ENCODE measurements around the gene P3R3URF.
"Not testable (repeated sequence)": the region's sequence is repeated elsewhere in the genome, so short reads cannot be mapped to it uniquely, and the experiment has no call there.

P3R3URF gene

GRCh38 chr1:46176211-46176865, at the start of gene P3R3URF:
TSS of gene P3R3URF (minus strand) at chr1:46176488. CDS start at chr1:46176471, 17 bp downstream.
- Histone ChIP-seq H3K9ac (ENCODE audit: low read length) (no peak within 1 kb of the TSS), H3K27me3 (ENCODE audit: low read length) (no peaks in the 10 kb centered on the region), H2AFZ (ENCODE audit: low read depth, low read length, severe bottlenecking) (no peak within 1 kb of the TSS), H3K36me3 (ENCODE audit: low read length) (no peaks in the 10 kb centered on the region), H3F3A (ENCODE audit: insufficient read depth) (no peaks in the 10 kb centered on the region), H3K9me3 (ENCODE audit: insufficient read depth, low read length) (no peaks in the 10 kb centered on the region), H3K27ac (ENCODE audit: low read depth, low read length) (no peak within 1 kb of the TSS), H3K4me3 (ENCODE audit: insufficient read depth, low read length, poor library complexity, severe bottlenecking) (no peak within 1 kb of the TSS), H3K9me2 (replicated peaks; ENCODE audit: insufficient read depth, low read length) (no peaks in the 10 kb centered on the region), H3K4me2 (ENCODE audit: low read depth, low read length, poor library complexity, severe bottlenecking) (no peak within 1 kb of the TSS), H3K79me2 (ENCODE audit: insufficient read depth, low read length) (no peaks in the 10 kb centered on the region), H4K20me1 (ENCODE audit: low read depth, low read length) (no peaks in the 10 kb centered on the region)
- no peak for TF ChIP-seq EZH2phosphoT487 (conservative IDR thresholded peaks at IDR 0.05; ENCODE audit: low read length)
- TF ChIP-seq, protein P1, sequence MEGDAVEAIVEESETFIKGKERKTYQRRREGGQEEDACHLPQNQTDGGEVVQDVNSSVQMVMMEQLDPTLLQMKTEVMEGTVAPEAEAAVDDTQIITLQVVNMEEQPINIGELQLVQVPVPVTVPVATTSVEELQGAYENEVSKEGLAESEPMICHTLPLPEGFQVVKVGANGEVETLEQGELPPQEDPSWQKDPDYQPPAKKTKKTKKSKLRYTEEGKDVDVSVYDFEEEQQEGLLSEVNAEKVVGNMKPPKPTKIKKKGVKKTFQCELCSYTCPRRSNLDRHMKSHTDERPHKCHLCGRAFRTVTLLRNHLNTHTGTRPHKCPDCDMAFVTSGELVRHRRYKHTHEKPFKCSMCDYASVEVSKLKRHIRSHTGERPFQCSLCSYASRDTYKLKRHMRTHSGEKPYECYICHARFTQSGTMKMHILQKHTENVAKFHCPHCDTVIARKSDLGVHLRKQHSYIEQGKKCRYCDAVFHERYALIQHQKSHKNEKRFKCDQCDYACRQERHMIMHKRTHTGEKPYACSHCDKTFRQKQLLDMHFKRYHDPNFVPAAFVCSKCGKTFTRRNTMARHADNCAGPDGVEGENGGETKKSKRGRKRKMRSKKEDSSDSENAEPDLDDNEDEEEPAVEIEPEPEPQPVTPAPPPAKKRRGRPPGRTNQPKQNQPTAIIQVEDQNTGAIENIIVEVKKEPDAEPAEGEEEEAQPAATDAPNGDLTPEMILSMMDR (IDR thresholded peaks at IDR 0.05; ENCODE audit: insufficient read depth, low read length, poor library complexity, severe bottlenecking), result no peak

DNA sequence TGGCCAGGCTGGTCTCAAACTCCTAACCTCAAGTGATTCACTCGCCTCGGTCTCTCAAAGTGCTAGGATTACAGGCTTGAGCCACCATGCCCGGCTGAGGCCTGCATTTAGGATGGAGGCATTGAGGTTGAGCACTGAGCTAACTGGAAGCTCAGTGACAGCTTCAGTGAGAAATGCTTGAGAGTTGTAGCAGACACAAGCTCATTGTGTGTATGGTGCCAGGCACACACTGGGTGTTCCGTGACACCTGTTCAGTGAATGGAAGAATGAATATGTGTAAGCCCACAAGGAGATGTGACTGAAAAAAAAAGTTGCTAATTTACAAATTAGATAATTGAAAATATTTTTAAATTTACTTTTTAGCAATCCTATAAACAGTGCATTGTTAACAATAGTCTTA, 48.7 kb upstream of the P3R3URF start:
- Histone ChIP-seq H4K20me1 (ENCODE audit: low read depth, low read length) (no peaks in the 10 kb centered on the region), H3K4me2 (ENCODE audit: low read depth, low read length, poor library complexity, severe bottlenecking) (no peak overlapping the region), H3F3A (ENCODE audit: insufficient read depth) (no peaks in the 10 kb centered on the region), H3K36me3 (ENCODE audit: low read length) (no peaks in the 10 kb centered on the region), H3K27ac (ENCODE audit: low read depth, low read length) (no peak overlapping the region), H3K27me3 (ENCODE audit: low read length) (no peaks in the 10 kb centered on the region), H3K9ac (ENCODE audit: low read length) (no peak overlapping the region), H3K79me2 (ENCODE audit: insufficient read depth, low read length) (no peaks in the 10 kb centered on the region), H2AFZ (ENCODE audit: low read depth, low read length, severe bottlenecking) (no peak overlapping the region), H3K9me2 (replicated peaks; ENCODE audit: insufficient read depth, low read length) (no peaks in the 10 kb centered on the region), H3K9me3 (ENCODE audit: insufficient read depth, low read length) (no peaks in the 10 kb centered on the region), H3K4me3 (ENCODE audit: insufficient read depth, low read length, poor library complexity, severe bottlenecking) (no peak overlapping the region)
- TF ChIP-seq EZH2phosphoT487 (conservative IDR thresholded peaks at IDR 0.05; ENCODE audit: low read length), result no peak
- TF ChIP-seq, protein P1 (IDR thresholded peaks at IDR 0.05; ENCODE audit: insufficient read depth, low read length, poor library complexity, severe bottlenecking), result no peak

- TF ChIP-seq, protein P1 (IDR thresholded peaks at IDR 0.05; ENCODE audit: insufficient read depth, low read length, poor library complexity, severe bottlenecking), result peak; percentile 99
- no peak for TF ChIP-seq EZH2phosphoT487 (conservative IDR thresholded peaks at IDR 0.05; ENCODE audit: low read length)
- H3K4me3 ChIP-seq (ENCODE audit: insufficient read depth, low read length, poor library complexity, severe bottlenecking), result no peak overlapping the region
- H3K36me3 ChIP-seq (ENCODE audit: low read length), result no peaks in the 10 kb centered on the region
- H3K4me2 ChIP-seq (ENCODE audit: low read depth, low read length, poor library complexity, severe bottlenecking), result no peak overlapping the region
- no peaks in the 10 kb centered on the region for H3F3A ChIP-seq (ENCODE audit: insufficient read depth)
- H3K9me2 ChIP-seq (replicated peaks; ENCODE audit: insufficient read depth, low read length), result no peaks in the 10 kb centered on the region
- no peak overlapping the region for H3K27ac ChIP-seq (ENCODE audit: low read depth, low read length)
- H2AFZ ChIP-seq (ENCODE audit: low read depth, low read length, severe bottlenecking), result no peak overlapping the region
- no peaks in the 10 kb centered on the region for H3K27me3 ChIP-seq (ENCODE audit: low read length)
- H3K9ac ChIP-seq (ENCODE audit: low read length), result no peak overlapping the region
- no peaks in the 10 kb centered on the region for H3K9me3 ChIP-seq (ENCODE audit: insufficient read depth, low read length)
- H4K20me1 ChIP-seq (ENCODE audit: low read depth, low read length), result no peaks in the 10 kb centered on the region
- no peaks in the 10 kb centered on the region for H3K79me2 ChIP-seq (ENCODE audit: insufficient read depth, low read length)
These were observed 47.2 kb upstream of the P3R3URF start for GRCh38 chr1:46223472-46223943.

DNA sequence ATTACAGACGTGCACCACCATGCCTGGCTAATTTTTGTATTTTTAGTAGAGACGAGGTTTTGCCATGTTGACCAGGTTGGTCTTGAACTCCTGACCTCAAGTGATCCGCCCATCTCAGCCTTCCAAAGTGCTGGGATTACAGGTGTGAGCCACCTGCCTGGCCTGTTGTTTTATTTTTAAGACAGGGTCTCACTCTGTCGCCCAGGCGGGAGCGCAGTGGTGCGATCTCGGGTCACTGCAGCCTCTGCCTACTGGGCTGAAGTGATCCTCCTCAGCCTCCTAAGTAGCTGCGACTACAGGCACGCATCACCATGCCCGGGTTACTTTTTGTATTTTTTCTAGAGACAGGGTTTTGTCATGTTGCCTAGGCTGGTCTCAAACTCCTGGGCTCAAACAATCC, 46.8 kb upstream of the P3R3URF start:
- H3K4me3 ChIP-seq (ENCODE audit: insufficient read depth, low read length, poor library complexity, severe bottlenecking); H2AFZ ChIP-seq (ENCODE audit: low read depth, low read length, severe bottlenecking); H3K9ac ChIP-seq (ENCODE audit: low read length); H3K9me3 ChIP-seq (ENCODE audit: insufficient read depth, low read length); H3K4me2 ChIP-seq (ENCODE audit: low read depth, low read length, poor library complexity, severe bottlenecking); H3K27ac ChIP-seq (ENCODE audit: low read depth, low read length); H3K27me3 ChIP-seq (ENCODE audit: low read length); H3F3A ChIP-seq (ENCODE audit: insufficient read depth); H4K20me1 ChIP-seq (ENCODE audit: low read depth, low read length); H3K36me3 ChIP-seq (ENCODE audit: low read length); H3K9me2 ChIP-seq (replicated peaks; ENCODE audit: insufficient read depth, low read length); H3K79me2 ChIP-seq (ENCODE audit: insufficient read depth, low read length): not testable (repeated sequence)
